Mucosa of stomach (tissue), 1 donor: ENCODE data around the gene POLK.

ENCODE experiments used
- H3K27me3 ChIP-seq: one replicate; pipeline ENCODE4 v1.7.0; 2013; ENCODE audit warnings: mild to moderate bottlenecking, low read length; ENCODE audit not compliant: control insufficient read depth, insufficient read depth
- H3K36me3 ChIP-seq: one replicate; pipeline ENCODE4 v1.7.0; 2013; ENCODE audit warnings: low read length; ENCODE audit not compliant: control insufficient read depth, insufficient read depth
- H3K4me1 ChIP-seq: one replicate; pipeline ENCODE4 v1.7.0; 2013; ENCODE audit warnings: mild to moderate bottlenecking, low read length; ENCODE audit not compliant: control insufficient read depth, insufficient read depth
- H3K4me3 ChIP-seq: one replicate; pipeline ENCODE4 v1.7.0; 2013; ENCODE audit warnings: low read length
- H3K9ac ChIP-seq: one replicate; pipeline ENCODE4 v1.7.0; 2013; ENCODE audit warnings: mild to moderate bottlenecking, low read length, moderate library complexity
- H3K9me3 ChIP-seq: one replicate; pipeline ENCODE4 v1.7.0; 2013; ENCODE audit warnings: mild to moderate bottlenecking, low read length, moderate library complexity; ENCODE audit not compliant: control insufficient read depth
- donor health status: Pancreatic carcinoma.

POLK gene

GRCh38 chr5:75639535-75640311 lies 128.0 kb downstream of the POLK start:
- Histone ChIP-seq H3K27me3 (no peaks in the 10 kb centered on the region), H3K36me3 (no peaks in the 10 kb centered on the region)

GRCh38 chr5:75640395-75640794 lies 128.7 kb downstream of the POLK start:
- Histone ChIP-seq H3K4me1 (no peaks in the 10 kb centered on the region), H3K36me3 (no peaks in the 10 kb centered on the region), H3K9me3 (no peaks in the 10 kb centered on the region), H3K9ac (no peak overlapping the region), H3K27me3 (no peaks in the 10 kb centered on the region), H3K4me3 (no peak overlapping the region)

More at GRCh38 chr5:75639535-75640311, 128.0 kb downstream of the POLK start:
- no peak overlapping the region for H3K4me3 ChIP-seq
- no peak overlapping the region for H3K9ac ChIP-seq
- no peaks in the 10 kb centered on the region for H3K4me1 ChIP-seq
- H3K9me3 ChIP-seq, result no peaks in the 10 kb centered on the region

- Histone ChIP-seq H3K36me3 (no peaks in the 10 kb centered on the region), H3K9ac (no peak overlapping the region), H3K27me3 (no peaks in the 10 kb centered on the region), H3K4me1 (no peaks in the 10 kb centered on the region), H3K9me3 (no peaks in the 10 kb centered on the region), H3K4me3 (no peak overlapping the region)
Observed at GRCh38 chr5:75640826-75641225, 129.1 kb downstream of the POLK start.

- Histone ChIP-seq H3K4me3 (no peak overlapping the region), H3K27me3 (no peaks in the 10 kb centered on the region), H3K9ac (no peak overlapping the region), H3K36me3 (no peaks in the 10 kb centered on the region), H3K4me1 (peaks cover 9% of the 10 kb centered on the region), H3K9me3 (no peaks in the 10 kb centered on the region)
Observed at GRCh38 chr5:75648712-75649111, 137.0 kb downstream of the POLK start.
